NCI-H1105 treated with DMSO at 0.1 percent for 48 hours (cell line): ENCODE results near the gene GRIK5.
"Not testable (repeated sequence)": the region's sequence is repeated elsewhere in the genome, so short reads cannot be mapped to it uniquely, and the experiment has no call there.

ENCODE experiments used
- DNase-seq: peaks from one replicate; lab custom pipeline; 2025; lab: John Stamatoyannopoulos, UW

GRIK5 gene

GRCh38 chr19:42069619-42070351, at the start of gene GRIK5:
TSS of gene GRIK5 (minus strand) at chr19:42070206. CDS start at chr19:42065770, 4,436 bp downstream.
- no peak for DNase-seq

- DNase-seq, result no peak
These were observed 47.1 kb upstream of the GRIK5 start for GRCh38 chr19:42117076-42117475.

GRCh38 chr19:42116308-42117075, 46.5 kb upstream of the GRIK5 start:
- DNase-seq, result no peak

GRCh38 chr19:42115705-42116104, 45.7 kb upstream of the GRIK5 start:
- no peak for DNase-seq

GRCh38 chr19:42115219-42115618, 45.2 kb upstream of the GRIK5 start:
- no peak for DNase-seq

- peak; percentile 74 for DNase-seq
These were observed 44.4 kb upstream of the GRIK5 start for GRCh38 chr19:42114412-42114811.

- peak; percentile 64 for DNase-seq
These were observed 43.8 kb upstream of the GRIK5 start for GRCh38 chr19:42113641-42114348.

GRCh38 chr19:42111811-42112210, 41.8 kb upstream of the GRIK5 start:
- DNase-seq, result no peak

- no peak for DNase-seq
These were observed 41.4 kb upstream of the GRIK5 start for GRCh38 chr19:42111384-42111783.

- no peak for DNase-seq
These were observed 40.7 kb upstream of the GRIK5 start for GRCh38 chr19:42110658-42111057.

- no peak for DNase-seq
These were observed 39.9 kb upstream of the GRIK5 start for GRCh38 chr19:42109896-42110295.

GRCh38 chr19:42108527-42109389, 38.8 kb upstream of the GRIK5 start:
- DNase-seq, result peak; percentile 82

GRCh38 chr19:42105368-42105767, 35.4 kb upstream of the GRIK5 start:
- no peak for DNase-seq

- no peak for DNase-seq
These were observed 32.9 kb upstream of the GRIK5 start for GRCh38 chr19:42102877-42103276.

GRCh38 chr19:42100241-42100640, 30.2 kb upstream of the GRIK5 start:
- not testable (repeated sequence) for DNase-seq

GRCh38 chr19:42099336-42099925, 29.4 kb upstream of the GRIK5 start:
- no peak for DNase-seq

- DNase-seq, result no peak
These were observed 28.8 kb upstream of the GRIK5 start for GRCh38 chr19:42098781-42099180.

- DNase-seq, result no peak
These were observed 27.5 kb upstream of the GRIK5 start for GRCh38 chr19:42097461-42097860.

- DNase-seq, result no peak
These were observed 26.3 kb upstream of the GRIK5 start for GRCh38 chr19:42096255-42096837.

GRCh38 chr19:42095814-42096230, 25.8 kb upstream of the GRIK5 start:
- no peak for DNase-seq
